GM18502 (cell line): Measurements from ENCODE around the gene KCNB1.

Source experiments
- ATAC-seq: cut with Tn5 transposase; IDR thresholded peaks from one replicate; pipeline ENCODE4 v1.9.1; 2021; ENCODE audit warnings: mild to moderate bottlenecking; ENCODE audit not compliant: unreplicated experiment, poor library complexity

The KCNB1 gene

DNA sequence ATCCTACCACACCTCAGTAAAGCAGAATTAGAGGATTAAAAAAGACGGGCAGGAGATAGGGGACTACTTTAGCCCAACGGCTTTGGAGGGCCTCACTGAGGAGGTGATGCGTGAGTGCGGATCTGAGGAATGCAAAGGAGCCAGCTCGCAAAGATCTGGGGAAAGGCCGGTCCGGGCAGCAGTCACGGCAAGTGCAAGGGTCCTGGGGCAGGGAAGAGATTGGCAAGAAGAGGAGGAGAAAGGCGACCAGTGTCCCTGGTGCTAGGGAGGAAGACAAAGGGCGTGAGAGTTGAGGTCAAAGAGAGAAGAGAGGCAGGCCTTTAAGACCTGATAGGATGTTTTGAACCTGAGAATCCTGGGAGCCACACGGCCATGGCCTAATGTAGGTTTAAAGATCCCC is 86.8 kb downstream of the KCNB1 start:
- no peak for ATAC-seq

DNA sequence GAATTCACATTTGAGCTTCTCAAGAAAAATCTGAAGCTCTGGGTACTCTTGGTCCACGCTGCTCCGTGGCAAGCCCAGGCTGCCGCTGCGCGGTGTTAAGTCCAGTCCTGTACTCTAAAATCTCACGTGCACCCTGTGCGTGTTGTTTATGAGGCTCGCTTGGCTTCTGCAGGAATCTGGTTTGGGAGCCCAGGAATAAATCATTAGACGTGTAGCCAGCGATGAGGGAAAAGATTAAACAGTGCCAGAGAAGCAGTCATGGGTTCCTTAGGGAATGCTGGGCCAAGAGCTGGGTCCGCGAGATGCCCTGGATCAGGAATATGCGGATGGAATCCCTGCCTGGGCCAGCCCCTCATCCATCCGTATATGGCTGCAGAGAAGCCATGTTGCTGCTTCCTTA is 87.3 kb downstream of the KCNB1 start:
- no peak for ATAC-seq

DNA sequence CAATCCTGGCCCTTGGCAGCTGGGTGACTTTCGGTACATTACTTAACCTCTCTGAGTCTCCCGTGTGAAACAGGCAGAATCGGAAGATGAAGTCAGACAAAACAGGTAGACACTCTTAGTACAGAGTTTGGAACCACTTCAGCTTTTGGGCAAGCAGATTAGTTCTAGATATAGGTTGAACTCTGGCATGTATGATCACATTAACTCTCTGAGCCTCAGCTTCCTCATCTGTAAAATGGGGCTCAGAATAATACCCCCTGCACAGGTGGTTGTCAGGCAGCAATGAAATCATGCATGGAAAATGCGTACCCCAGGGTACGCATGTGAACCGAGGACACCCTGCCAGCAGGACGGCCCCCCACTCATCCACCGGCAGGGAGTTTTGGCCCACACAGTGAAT is 87.7 kb downstream of the KCNB1 start:
- ATAC-seq, result no peak

DNA sequence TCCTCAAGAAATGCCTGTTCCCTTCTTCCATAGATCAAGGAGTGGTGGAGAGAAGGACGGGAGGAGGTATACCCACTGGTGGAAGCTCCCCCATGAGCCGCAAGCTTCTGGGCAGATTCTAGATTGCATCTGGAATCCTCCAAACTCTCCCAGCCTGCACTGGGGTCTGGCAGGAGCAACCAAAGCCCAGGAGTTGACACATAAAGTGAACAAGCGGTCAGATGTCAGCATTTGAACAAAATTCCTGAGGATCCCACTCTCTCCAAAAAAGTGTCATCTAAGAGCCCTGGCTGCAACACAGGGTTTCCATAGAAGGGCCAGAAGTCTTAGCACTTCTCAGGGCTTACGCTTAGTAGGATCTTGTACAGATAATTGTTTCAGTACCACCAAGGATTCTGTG is 88.2 kb downstream of the KCNB1 start:
- ATAC-seq, result no peak

DNA sequence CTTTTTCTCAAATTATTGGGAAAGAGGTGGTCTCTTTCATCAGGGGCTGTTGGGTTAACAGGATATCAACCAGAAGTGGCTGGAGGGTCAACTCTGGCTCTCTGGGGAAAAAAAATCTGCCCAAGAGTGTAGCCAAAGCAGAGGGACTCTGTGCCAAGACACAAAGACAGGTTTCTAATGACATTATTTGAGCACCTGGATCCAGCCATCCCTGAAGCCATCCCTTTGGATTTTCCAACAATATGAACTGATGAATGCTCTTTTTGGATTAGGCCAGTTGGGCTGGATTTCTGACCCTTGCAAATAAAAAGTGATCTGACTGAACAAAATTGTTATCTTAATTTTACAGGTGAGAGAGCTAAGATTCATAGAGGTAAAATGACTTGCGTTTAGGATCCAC is 88.7 kb downstream of the KCNB1 start:
- no peak for ATAC-seq

DNA sequence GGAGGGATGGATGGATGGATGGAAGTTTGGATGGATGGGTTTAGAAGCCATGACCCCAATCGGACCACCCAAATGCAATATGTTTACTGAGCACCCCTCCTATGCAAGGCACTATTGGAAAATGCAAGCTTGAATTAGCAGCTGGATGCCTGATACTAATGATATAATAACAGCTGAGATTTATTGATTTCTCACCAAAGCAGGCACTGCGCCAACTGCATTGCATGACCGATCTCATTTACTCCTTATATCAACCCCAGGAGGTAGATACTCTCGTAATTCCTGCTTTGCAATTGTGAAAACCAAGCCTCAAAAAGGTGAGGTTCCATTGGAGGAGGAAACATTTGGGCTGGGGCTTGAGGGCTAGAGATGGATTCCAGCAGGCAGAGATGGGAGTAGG is 89.7 kb downstream of the KCNB1 start:
- no peak for ATAC-seq

DNA sequence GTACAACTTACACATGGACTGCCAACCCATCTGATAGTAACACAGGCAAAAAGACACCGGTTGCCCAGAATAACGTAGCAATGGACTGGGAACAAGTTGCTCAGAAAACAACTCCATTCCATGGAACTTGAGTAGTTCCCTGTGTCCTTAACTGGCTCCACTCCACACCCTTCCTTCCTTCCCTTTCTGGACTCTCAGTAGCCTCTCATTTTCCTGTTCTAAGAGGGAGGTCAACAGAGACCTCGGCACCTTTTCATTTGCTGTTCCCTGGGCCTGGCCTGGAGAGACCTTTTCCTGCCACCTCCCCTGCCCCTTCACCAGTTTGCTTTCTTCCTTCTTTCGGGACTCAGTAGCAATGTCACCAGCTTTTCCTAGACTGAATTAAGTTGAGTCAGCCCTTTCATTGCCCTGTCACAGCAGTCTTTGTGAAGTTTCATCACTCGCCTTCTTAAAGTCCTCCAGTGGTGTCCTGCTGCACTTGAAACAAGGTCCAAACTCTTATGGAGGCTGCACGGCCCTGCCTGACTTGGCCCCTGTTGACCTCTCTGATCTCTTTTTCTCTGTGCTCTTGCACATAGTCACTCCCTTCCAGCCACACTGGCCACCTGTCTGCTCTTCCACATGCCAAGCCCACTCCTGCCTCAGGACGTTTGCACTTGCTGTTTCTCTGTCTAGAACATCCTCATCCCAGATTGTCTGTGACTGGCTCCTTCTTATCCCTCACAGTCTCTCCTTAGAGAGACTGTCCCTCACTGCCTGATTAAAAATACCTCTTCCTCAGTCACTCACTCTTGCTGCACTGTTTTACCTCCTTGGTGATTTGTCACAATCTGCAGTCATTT is 90.8 kb downstream of the KCNB1 start:
- ATAC-seq, result no peak

DNA sequence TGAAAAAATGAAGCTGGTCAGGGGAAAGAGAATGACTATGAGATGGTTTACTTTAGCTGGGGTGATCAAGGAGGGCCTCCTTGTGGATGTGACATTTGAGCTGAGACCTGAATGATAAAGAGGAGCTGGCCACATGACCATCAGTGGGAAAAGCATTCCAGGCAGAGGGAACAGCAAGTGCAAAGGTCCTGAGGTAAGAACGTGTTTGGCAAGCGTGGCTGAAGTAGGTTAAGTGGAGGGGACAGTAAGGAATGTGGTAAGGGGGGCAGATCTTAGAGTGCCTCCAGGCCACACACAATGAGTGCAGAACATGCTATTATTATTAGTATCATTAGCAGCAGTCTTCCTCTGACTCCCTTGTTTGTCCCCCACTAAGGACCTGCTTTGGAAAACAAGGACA is 92.6 kb downstream of the KCNB1 start:
- no peak for ATAC-seq

DNA sequence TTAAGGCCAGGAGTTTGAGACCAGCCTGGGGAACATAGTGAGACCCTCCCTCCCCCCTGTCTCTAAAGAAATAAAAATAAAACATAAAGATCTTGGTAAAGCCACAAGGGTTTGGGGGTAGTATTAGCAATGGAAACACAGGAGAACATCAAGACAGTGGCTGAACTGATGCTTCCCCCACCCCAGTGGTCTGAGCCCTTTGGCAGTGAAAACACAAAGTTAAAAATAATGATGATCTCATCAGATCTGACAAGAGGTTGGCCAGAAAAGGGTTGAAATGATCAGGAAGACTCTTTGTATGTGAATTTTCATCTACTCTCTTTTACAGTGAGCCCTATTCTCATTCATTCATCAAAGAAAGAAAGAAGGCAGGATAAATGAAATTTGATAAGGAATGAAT is 93.7 kb downstream of the KCNB1 start:
- ATAC-seq, result no peak

DNA sequence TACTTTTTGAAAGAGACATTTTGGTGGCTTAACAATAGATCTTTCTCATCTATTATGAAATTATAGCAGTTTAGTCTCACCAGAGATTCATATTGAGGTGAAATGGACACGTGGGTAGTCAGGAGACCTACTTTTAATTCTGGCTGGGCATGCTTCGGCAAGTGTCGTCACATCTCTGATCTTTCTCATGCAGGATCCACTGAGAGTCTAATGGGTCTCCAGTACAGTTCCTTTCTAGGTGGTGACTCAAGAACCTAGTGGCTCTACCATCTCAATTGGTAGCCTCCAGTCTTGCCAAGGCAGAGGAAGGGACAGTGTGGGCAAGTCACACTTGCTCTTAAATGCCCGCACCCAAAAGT is 94.9 kb downstream of the KCNB1 start:
- ATAC-seq, result no peak

DNA sequence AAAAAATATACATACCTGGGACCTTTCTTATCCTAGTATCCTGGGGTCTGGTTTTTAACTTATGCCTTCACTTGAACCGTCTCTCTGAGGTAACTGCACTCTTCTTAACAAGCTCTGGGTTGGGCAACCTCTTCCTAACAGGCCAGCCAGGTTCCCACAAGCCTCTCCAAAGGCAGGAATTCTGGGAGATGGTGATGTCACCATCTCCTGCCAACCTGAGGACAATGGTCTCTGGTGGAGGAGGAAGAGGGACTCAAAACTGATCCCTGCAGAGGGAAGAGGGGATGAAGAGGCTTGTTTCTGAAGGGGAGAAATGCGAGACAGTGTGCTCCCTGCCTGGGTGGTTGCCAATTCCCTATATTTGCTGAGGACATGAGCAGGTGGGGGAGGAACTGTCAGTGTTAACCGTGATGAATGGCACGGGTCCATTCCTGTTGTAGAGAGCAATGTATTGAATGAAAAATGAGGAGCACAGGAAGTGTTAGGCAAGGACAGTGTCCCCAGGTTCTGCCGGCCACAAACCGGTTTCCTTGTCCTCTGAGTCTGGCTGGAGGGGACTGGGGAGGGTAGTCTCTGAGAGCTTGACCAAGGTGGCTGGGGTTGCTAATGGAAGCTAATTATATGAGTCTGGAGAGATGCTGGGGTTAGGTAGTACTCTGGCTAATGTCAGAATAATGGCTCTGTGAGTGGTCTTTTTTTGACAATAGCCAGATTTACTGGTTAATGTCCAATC is 95.5 kb downstream of the KCNB1 start:
- no peak for ATAC-seq

DNA sequence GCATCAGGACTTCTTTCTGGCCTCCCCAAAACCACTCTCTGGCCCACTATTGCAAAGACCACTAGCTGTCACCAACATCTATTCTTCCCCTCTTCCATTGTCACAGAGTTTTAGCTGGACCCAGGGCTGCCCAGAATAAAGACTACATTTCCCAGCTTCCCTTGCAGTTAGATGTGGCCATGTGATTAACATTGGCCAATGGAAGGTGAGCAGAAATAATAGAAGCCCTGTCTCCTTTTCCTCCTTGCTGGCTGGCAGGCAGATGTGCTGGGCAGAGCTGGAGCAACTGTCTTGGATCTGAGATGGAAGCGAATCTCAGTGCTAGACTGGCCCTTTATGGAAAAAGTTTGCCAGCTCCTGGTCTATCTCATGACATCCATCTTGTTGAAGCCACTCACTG is 97.0 kb downstream of the KCNB1 start:
- ATAC-seq, result no peak

DNA sequence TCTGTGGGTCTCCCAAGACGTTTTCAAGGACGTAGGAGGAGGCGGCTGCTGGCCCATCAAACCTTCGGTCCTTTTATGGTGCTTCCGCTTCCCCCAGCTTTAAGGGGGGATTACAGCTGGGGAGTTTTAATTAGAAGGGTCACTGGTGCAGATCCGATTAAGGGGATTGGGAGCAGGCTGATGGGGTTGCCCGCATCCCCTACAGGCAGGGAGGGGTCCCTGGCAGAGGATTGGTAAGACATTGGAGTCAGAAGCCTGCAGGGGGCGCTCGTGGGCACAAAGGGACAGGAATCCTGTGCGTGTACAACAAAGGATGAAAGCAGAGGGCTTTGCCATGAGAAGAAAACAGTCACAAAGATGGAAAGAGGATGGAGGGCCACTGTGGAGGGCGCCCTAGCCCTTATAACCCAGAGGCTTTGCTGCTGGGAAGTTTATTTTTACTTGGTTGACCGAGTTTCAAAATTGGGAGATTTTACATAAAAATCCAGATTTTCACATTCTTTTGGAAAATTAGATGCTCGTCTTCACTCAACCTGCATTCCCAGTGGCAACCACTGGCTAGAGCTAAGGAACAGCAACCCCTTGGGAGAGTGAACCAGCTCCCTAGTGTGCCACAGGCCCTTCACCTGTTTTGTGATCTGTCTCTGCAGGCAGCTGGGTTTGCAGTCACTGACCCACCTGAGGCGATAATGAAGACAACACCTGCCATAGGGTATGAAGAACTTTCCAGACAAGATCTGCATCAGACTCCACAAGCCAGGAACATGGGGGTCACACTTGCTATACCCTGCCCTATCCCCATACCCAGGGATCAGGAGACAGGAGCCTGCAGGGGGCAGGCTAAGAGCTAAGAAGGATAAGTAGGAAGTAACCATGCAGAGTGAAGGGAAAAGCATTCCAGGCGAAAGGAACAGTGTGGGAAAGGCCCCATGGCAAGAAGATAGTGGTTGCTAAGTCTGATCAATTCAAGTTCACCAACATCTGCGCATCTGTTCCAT is 97.7 kb downstream of the KCNB1 start:
- no peak for ATAC-seq

DNA sequence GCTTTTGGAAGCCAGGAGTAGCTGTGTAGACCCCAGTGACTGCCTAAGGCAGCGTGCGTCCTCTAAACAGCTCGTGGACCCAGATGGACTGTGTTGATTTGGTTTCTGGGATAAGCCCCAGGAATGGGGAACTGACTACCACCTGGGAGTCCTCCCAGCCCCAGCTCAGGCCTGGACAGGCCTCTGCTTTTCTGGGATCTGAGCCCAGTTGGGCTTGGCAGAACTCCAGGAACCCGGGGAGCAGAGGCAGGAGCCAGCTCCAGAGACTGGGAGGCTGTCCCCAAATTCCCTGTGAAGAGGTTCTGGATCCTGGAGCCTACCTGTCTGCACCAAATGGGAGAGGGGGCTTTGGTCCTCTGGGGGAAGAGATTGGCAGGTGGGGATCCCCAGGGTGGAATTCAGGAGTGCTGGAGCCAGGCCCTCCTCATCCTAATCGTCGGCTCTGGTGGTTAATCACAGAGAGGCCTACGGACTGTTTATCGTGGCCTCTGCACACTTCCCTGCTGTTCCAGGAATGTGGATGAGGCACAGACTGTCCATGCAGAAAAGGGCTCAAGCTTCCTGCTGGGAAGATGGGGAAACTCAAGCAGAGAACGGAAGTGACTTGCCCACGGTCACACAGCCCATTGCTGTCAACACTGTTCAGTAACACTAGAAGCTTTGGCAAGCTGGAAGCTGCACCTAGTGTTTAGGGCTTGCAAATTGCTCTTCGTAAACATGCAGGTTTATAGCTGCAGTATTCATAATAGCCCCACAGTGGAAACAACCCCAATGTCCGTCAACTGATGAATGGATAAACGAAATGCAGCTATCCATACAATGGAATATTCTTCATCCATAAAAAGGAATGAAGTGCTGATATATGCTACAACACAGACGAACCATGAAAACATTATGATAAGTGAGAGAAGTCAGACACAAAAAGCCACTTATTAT is 100.6 kb downstream of the KCNB1 start:
- no peak for ATAC-seq

DNA sequence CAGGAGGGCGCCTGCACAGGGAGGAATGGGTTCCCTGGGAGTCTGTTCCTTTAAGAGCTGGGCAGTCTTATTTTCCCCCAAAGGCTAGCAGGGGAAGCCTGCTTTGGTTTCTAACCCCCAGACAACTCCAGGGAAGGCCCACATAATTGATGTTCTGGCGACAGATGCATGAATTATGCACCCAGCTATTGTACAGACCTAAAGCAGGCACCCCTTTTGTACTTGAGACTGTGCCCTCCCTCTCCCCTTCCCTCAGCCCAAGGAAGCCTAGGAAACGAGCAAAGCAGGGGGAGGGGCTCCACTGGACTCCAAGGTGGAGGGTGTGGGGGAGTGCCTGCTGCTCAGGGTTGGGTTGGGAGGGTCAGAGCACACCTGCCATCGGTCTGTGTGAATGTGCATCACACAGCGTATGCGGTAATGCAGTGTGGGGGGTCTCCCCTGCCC is 102.1 kb downstream of the KCNB1 start:
- ATAC-seq, result no peak

DNA sequence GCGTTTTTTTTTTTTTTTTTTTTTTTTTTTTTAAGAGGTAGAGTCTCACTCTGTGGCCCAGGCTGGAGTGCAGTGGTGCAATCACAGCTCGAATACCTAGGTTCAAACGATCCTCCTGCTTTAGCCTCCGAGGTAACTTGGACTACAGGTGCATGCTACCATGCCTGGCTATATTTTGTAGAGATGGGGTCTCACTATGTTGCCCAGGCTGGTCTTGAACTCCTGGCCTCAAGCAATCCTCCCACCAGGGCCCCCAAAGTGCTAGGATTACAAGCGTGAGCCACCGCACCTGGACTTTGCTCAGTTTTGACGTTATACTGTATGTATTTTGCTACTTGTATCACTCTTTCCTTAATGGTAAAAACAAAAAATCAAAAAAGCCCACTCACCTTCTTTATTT is 103.1 kb downstream of the KCNB1 start:
- no peak for ATAC-seq

DNA sequence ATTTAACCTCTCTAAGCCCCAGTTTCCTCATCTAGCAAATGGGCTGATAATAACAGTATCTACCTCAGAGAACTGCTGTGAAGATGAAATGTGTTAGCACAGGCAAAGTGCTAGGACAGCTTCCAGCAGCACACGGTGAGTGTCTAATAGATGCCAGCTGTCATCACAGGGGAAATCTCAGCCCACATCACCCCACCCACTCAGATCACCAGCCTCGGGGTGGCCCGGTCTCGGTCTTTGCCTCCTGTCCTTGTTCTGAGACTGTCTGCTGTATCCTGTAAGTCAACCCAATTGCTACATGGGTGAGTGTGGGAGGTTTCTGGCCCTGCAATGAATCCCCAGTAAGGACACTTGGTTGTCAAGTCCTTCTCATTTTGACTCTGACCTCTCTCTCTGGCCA is 105.1 kb downstream of the KCNB1 start:
- no peak for ATAC-seq

DNA sequence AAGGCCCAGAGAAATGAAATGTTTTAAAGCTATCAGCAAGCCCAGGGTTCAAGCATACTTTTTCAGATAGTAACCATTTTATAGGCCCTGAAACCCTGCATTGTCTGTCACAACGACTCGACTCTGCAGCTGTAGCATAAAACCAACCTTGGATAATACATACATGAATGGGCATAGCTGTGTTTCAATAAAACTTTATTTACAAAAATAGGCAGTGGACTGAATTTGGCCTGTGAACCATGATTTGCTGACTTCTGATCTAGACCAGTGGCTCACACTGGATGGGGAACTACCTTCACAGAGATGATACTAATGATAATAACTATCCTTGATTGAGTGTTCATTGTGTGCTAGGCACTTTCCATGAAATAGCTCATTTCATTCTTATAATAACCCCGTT is 107.3 kb downstream of the KCNB1 start:
- ATAC-seq, result no peak

DNA sequence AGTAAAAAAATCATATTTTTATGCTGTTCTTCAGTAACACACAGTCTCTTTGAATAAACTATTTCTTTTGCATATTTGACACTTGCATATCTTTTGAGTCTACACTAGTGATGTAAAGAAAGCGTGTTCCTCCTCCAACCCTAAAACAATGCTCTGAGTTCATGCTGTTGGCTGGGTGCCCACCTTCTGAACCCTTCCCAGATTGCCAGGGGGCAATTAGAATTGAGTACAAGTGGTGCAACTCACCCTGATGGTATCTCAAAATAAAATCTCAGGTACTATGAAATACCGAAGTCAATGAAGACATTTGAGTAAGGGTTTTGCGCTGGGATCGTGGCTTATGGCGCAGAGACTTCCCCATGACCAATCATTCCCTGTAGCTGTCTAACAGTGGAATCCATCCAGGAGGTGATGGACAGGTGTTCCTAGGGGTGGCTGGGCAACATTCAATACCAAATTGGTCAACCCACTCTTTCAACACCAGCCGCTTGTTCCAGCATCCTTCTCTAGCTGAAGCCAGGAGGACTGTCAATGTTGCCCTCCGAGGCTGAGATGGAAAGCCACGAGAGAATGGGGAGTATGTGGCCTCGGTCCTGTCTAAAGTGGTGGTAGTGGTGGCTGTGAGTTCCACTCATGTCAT is 110.3 kb downstream of the KCNB1 start:
- ATAC-seq, result no peak
